Parathyroid adenoma (tissue), 2 donors: ENCODE results near the gene FBXW4.

Experiments
- H2AFZ ChIP-seq: fragments of 300-600 bp; sonication (generic); one replicate; pipeline ENCODE4 v1.7.0; 2017; ENCODE audit warnings: antibody characterized with exemption, mild to moderate bottlenecking
- H3K27ac ChIP-seq: fragments of 300-600 bp; sonication (generic); one replicate; pipeline ENCODE4 v1.7.0; 2017
- H3K27me3 ChIP-seq: fragments of 300-600 bp; sonication (generic); one replicate; pipeline ENCODE4 v1.7.0; 2017; ENCODE audit warnings: low read length; ENCODE audit not compliant: control insufficient read depth, insufficient read depth
- H3K36me3 ChIP-seq: fragments of 300-600 bp; sonication (generic); one replicate; pipeline ENCODE4 v1.7.0; 2017; ENCODE audit warnings: low read length; ENCODE audit not compliant: control insufficient read depth, insufficient read depth
- H3K4me1 ChIP-seq: fragments of 300-600 bp; sonication (generic); one replicate; pipeline ENCODE4 v1.7.0; 2017; ENCODE audit warnings: control low read depth
- H3K4me2 ChIP-seq: fragments of 300-600 bp; sonication (generic); one replicate; pipeline ENCODE4 v1.7.0; 2017; ENCODE audit warnings: low read length
- H3K4me3 ChIP-seq: fragments of 300-600 bp; sonication (generic); one replicate; pipeline ENCODE4 v1.7.0; 2017; ENCODE audit warnings: low read depth, low read length
- H3K79me2 ChIP-seq: fragments of 300-600 bp; sonication (generic); one replicate; pipeline ENCODE4 v1.7.0; 2017; ENCODE audit warnings: control low read depth
- H3K9ac ChIP-seq: fragments of 300-600 bp; sonication (generic); one replicate; pipeline ENCODE4 v1.7.0; 2017; ENCODE audit warnings: mild to moderate bottlenecking
- H3K9me3 ChIP-seq: fragments of 300-600 bp; sonication (generic); one replicate; pipeline ENCODE4 v1.7.0; 2017; ENCODE audit warnings: low read length; ENCODE audit not compliant: control insufficient read depth
- TF ChIP-seq, protein P1 (sequence below): fragments of 300-600 bp; sonication (generic); IDR thresholded peaks from one replicate; pipeline ENCODE4 v1.7.0; 2017; ENCODE audit warnings: antibody characterized with exemption, mild to moderate bottlenecking
- donor health status: primary hyperparathyroidism.

Gene FBXW4

DNA sequence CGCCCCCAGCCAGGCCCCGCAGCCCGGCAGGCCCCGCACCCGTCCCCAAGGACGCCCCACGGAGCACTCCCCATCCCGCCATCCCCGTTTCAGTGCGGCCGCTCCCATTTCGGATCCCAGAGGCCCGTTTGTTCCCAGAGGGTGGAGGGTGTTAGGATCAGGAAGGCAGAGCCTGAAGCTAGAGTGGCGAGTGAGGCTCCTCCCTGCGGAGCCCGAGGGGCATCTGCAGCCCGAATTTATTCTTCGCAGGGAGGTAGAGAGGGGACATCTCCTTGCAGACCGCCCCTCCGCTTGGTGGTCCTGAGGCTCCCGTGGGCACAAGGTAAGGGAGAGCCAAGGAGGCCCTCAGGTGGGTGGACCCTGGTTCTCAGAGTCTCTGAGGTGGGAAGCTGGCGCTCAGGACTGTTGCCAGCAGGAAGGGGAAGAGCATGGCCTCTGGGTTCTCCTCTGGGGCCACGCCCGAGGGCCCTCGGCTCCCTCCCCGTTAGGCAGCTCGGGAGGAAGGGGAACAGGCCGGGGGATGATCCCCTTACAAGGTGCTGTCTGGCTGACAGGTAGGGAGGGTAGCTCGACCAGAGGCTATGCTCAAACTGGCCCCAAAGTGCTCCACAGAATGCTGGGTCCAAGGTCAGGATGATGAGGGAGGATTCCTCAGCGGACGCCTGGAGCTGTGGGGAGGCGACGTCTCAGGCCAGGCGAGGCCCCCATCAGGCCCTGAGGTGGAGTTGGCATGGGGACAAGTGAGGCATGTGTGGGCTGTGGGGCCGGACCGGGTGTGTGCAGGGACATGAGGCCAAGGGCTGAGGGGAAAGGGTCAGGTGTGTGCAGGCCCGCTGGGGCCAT lies 124.3 kb downstream of the FBXW4 start:
- Histone ChIP-seq H3K9ac (peak overlapping the region; percentile 80), H3K79me2 (no peaks in the 10 kb centered on the region), H3K27ac (peak overlapping the region; percentile 11), H3K27me3 (peaks cover 8% of the 10 kb centered on the region), H3K4me2 (peak overlapping the region; percentile 64), H2AFZ (peak overlapping the region; percentile 100), H3K4me3 (peak overlapping the region; percentile 30), H3K4me1 (peaks cover 14% of the 10 kb centered on the region), H3K9me3 (no peaks in the 10 kb centered on the region), H3K36me3 (no peaks in the 10 kb centered on the region)
- TF ChIP-seq, protein P1, sequence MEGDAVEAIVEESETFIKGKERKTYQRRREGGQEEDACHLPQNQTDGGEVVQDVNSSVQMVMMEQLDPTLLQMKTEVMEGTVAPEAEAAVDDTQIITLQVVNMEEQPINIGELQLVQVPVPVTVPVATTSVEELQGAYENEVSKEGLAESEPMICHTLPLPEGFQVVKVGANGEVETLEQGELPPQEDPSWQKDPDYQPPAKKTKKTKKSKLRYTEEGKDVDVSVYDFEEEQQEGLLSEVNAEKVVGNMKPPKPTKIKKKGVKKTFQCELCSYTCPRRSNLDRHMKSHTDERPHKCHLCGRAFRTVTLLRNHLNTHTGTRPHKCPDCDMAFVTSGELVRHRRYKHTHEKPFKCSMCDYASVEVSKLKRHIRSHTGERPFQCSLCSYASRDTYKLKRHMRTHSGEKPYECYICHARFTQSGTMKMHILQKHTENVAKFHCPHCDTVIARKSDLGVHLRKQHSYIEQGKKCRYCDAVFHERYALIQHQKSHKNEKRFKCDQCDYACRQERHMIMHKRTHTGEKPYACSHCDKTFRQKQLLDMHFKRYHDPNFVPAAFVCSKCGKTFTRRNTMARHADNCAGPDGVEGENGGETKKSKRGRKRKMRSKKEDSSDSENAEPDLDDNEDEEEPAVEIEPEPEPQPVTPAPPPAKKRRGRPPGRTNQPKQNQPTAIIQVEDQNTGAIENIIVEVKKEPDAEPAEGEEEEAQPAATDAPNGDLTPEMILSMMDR, result no peak

DNA sequence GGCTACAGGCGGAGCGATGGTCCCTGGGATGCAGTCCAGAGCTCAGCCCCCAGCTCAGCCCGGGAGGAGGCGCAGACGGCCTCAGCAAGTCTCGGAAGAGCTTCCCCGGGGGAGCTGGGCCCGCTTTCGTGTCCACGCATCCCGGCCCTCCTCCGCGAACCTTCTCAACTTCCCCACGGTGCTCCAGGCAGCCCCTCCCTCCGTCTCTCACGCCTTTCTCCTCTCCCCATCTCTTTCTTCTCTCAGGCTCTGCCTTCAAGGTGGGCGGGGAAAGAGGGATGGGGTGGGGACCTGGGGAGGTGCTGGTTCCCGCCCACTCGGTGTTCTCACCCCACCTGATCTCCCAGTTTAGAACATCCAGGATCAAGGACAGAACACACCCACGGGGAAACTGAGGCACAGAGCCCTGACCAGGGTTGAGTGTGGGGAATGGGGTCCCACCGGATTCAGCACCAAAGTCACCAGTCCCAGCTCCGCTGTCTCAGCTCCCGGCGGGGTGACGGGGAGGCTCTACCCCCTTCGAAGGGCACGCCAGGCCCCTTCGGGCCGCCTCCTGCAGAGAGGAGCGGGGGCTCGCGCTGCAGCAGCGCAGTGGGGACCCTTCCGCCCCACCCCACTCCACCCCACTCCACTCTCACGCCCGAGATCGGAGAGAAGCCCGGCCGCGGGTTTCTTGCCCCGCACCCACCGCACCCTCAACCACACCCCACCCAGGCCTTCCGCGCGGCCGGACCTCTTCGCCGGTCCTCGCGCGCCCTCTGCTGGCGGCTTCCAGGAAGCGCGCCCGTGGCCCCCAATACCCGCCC lies 125.1 kb downstream of the FBXW4 start:
- Histone ChIP-seq H3K27ac (no peak overlapping the region), H3K36me3 (no peaks in the 10 kb centered on the region), H3K79me2 (no peaks in the 10 kb centered on the region), H2AFZ (peak overlapping the region; percentile 100), H3K4me3 (peak overlapping the region; percentile 30), H3K4me2 (peak overlapping the region; percentile 64), H3K4me1 (peaks cover 14% of the 10 kb centered on the region), H3K9ac (peak overlapping the region; percentile 80), H3K27me3 (peaks cover 14% of the 10 kb centered on the region), H3K9me3 (no peaks in the 10 kb centered on the region)
- TF ChIP-seq, protein P1, result peak; percentile 93

DNA sequence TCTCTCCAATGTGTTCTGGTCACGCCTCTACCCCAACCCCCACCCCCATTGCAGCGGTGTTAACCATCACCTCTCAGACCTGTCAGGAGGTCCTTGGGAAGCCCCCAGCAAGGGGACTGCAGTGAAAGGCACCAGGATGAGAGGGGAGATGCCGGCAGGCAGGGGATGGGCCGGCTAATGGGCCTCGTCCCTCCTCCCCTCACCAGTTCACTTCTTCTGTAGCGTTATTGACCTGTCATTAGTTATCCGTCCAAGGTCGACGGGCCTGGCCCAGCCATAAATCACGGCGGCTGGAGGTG lies 125.7 kb downstream of the FBXW4 start:
- Histone ChIP-seq H3K27ac (no peak overlapping the region), H3K9ac (no peak overlapping the region), H3K79me2 (no peaks in the 10 kb centered on the region), H3K36me3 (no peaks in the 10 kb centered on the region), H3K4me3 (no peak overlapping the region), H3K4me1 (peaks cover 14% of the 10 kb centered on the region), H2AFZ (peak overlapping the region; percentile 100), H3K27me3 (peaks cover 15% of the 10 kb centered on the region), H3K9me3 (no peaks in the 10 kb centered on the region), H3K4me2 (no peak overlapping the region)
- TF ChIP-seq, protein P1, result no peak

DNA sequence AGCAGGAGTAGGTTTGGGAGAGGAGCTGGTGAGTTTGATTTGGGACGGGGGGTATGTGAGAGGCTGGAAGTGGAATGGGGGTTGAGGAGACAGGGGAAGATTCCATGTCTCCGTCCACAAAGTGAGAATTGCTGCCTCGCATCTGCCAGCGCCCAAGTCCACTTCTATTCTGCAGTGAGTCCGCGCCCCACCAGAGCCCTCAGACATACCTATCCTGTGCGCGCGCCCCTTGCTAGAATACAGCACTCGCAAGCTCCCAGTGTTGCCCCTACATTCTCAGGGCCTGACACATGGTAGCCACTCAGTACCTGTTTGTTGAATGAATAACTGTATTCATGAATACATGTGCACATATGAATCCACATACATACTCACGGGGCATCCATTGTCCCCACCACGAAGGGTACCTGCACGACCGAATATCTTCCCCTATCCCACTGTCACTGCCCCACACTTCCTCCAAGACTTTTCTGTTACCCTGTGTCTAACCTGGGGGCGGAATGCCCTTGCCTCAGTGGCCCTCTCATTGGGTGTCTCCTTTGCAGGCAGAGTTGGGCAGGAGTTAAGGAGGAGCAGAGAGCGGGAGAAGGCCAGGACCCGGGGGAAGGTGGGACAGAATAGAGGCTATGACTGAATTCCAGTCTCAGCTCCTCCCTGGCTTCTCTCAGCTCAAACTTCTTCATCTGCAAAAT lies 126.8 kb downstream of the FBXW4 start:
- TF ChIP-seq, protein P1, result no peak
- Histone ChIP-seq H3K4me2 (no peak overlapping the region), H3K4me1 (peaks cover 14% of the 10 kb centered on the region), H3K27me3 (peaks cover 15% of the 10 kb centered on the region), H3K27ac (no peak overlapping the region), H3K36me3 (no peaks in the 10 kb centered on the region), H3K79me2 (no peaks in the 10 kb centered on the region), H3K4me3 (no peak overlapping the region), H3K9ac (no peak overlapping the region), H2AFZ (no peak overlapping the region), H3K9me3 (no peaks in the 10 kb centered on the region)
